Measurements from ENCODE around the gene DIP2B.
A peak's percentile ranks its signal among the peaks of the same experiment; 100 is the strongest.
"Not testable (repeated sequence)": the region's sequence is repeated elsewhere in the genome, so short reads cannot be mapped to it uniquely, and the experiment has no call there.

The DIP2B gene, protein sequence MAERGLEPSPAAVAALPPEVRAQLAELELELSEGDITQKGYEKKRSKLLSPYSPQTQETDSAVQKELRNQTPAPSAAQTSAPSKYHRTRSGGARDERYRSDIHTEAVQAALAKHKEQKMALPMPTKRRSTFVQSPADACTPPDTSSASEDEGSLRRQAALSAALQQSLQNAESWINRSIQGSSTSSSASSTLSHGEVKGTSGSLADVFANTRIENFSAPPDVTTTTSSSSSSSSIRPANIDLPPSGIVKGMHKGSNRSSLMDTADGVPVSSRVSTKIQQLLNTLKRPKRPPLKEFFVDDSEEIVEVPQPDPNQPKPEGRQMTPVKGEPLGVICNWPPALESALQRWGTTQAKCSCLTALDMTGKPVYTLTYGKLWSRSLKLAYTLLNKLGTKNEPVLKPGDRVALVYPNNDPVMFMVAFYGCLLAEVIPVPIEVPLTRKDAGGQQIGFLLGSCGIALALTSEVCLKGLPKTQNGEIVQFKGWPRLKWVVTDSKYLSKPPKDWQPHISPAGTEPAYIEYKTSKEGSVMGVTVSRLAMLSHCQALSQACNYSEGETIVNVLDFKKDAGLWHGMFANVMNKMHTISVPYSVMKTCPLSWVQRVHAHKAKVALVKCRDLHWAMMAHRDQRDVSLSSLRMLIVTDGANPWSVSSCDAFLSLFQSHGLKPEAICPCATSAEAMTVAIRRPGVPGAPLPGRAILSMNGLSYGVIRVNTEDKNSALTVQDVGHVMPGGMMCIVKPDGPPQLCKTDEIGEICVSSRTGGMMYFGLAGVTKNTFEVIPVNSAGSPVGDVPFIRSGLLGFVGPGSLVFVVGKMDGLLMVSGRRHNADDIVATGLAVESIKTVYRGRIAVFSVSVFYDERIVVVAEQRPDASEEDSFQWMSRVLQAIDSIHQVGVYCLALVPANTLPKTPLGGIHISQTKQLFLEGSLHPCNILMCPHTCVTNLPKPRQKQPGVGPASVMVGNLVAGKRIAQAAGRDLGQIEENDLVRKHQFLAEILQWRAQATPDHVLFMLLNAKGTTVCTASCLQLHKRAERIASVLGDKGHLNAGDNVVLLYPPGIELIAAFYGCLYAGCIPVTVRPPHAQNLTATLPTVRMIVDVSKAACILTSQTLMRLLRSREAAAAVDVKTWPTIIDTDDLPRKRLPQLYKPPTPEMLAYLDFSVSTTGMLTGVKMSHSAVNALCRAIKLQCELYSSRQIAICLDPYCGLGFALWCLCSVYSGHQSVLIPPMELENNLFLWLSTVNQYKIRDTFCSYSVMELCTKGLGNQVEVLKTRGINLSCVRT (N-terminal part only)

GRCh38 chr12:50504798-50505674, at the start of gene DIP2B:
Gene DIP2B (plus strand): TSS chr12:50504985. CDS start chr12:50505141, 156 bp downstream.
- peak; percentile 98 for DNase-seq

DNA sequence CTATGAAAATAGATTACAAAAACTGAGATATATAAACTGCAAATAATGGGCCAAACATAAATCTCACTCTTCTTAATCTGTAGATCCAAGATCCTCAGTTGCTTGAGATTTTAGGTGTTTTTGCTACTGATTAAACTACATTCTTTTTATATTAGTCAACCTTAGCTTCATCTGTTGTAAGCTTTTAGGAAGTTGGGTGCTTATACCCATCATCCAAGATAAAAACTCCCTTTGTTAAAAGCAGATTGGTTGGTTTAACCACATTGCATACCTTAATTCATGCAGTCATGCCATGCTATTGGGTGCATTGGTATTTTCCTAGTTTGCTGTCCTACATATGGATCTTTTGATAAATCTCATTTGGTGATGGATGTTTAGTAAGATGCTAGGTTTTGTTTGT, 46.2 kb upstream of the DIP2B start:
- no peak for DNase-seq

DNA sequence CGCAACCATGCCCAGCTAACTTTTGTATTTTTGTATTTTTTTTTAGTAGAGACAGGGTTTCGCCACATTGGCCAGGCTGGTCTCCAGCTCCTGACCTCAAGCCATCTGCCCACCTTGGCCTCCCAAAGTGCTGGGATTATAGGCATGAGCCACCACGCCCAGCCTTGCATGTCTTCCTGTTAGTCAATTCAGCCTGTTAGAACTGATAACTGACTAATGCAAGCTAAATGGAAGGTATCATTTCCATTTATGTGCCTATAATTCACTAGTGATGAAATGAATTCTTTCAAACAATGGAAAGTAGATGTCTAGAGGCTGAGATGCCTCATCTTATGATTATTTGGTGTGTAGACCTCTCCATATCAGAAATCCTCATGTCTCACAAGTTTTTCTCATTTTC, 37.3 kb upstream of the DIP2B start:
- DNase-seq = no peak

DNA sequence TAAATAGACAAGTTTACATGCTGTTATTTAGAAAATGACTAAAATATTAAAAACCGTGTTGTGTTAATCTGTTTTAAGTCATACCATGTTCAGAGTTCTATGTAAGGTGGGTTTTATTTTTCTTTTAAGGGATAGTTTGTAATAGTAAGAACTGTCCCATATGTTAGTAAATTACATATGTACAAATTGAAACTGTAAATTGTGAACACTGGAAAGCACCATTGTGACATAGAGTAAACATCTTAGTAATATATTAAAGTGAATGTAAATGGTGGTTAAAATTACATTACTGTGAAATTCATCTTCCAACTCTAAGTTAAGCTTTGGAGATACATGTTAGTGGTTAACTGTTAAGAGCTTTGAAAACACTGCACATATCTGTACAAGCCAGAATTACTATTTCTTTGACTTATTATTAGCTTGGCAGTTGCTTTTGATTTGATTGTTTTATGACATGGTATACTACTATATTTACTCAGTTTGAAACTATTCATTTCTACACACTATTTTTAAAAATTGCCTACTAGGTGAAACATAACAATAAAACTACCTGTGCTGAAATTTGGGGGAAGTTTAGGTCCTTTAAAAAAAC, 27.4 kb upstream of the DIP2B start:
- DNase-seq = no peak

- no peak for DNase-seq
Observed at GRCh38 chr12:50482571-50482970, 22.2 kb upstream of the DIP2B start.

- DNase-seq = no peak
Observed at GRCh38 chr12:50483488-50483887, 21.3 kb upstream of the DIP2B start.

DNA sequence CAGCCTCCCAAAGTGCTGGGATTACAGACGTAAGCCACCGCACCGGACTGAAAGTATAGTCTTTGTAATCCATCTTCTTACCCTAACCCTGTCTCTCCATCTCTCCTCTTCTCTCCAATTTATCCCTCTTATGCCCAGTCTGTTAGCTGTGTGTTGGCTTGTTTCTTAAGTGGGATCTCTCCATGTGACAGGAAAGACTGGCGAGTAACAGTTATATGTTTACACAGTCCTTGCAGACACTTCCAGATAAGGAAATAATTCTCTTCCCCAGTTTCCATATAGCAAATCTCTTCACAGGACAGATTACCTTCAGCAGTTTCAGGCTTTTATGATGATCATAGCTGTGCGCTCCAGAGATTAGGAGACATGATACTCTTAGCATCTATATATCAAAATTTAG, 16.0 kb upstream of the DIP2B start:
- no peak for DNase-seq

- DNase-seq = not testable (repeated sequence)
Observed at GRCh38 chr12:50498119-50498518, 6.7 kb upstream of the DIP2B start.

GRCh38 chr12:50505675-50506530, 1.1 kb downstream of the DIP2B start:
- DNase-seq = no peak

- no peak for DNase-seq
Observed at GRCh38 chr12:50506753-50507473, 2.1 kb downstream of the DIP2B start.

GRCh38 chr12:50507474-50507838, 2.7 kb downstream of the DIP2B start:
- DNase-seq = no peak

DNA sequence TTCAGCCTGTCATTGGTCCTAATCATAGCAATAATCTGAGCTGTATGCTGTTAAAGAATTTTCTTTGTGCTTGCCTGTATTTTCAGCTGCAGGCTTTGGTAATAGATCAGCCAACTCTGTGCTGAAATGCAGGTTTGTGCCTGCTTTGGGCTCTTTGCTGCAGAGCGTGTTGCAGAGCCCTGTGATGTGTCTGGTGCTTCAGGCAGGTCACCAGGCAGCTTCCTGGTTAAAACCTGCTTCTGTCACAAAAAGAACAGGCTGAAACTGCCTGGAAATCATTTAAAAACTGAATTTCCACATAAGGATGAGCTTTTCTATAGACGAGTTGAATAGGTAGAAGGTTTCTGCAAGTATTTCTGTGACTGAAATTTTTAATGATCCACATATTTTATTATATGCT, 3.1 kb downstream of the DIP2B start:
- DNase-seq = no peak

DNA sequence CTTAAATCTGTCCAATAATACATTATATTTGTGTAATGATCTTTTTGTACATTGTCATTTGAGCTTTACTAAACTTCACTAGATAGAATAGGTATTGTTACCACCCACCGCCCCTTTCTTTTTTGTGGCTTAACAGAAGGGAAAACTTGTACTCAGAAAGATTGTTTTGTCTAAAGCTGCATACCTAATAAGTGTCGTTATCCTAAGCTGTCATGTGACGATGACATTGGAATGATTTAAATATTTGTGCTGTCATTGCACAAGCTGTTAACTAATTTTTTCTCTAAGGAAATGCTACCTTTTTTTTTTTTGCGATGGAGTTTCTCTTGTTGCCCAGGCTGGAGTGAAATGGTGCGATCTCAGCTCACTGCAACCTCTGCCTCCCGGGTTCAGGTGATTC, 3.6 kb downstream of the DIP2B start:
- DNase-seq = no peak

GRCh38 chr12:50508970-50509663, 4.3 kb downstream of the DIP2B start:
- no peak for DNase-seq

- no peak for DNase-seq
Observed at GRCh38 chr12:50514526-50515276, 9.9 kb downstream of the DIP2B start.

DNA sequence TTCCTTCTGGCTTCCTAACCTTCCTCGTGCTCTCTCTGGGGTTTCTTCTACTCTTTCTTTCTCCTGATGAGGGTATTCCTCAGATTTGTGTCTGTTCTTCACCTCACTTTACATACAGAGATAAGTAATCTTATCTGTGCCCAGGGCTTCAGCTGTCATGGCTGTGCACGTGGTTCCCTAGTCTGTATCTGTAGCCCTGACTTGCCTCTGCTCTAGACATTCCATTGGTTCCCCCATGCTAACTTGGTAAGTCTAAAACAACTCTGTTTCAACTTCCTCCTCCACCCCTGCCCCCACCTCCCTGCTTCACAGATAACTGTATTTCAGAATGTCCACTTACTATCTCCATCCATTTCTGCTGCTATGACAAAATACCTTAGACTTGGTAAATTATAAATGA, 10.8 kb downstream of the DIP2B start:
- DNase-seq = no peak

- DNase-seq = no peak
Observed at GRCh38 chr12:50517421-50518048, 12.8 kb downstream of the DIP2B start.

- DNase-seq = no peak
Observed at GRCh38 chr12:50518090-50518489, 13.3 kb downstream of the DIP2B start.

Data from stimulated activated CD4-positive, alpha-beta T cell treated with anti-CD3 and anti-CD28 coated beads, Interleukin-2, amount 100 ng/mL, for 48 hours (primary cell).